HG02588 (cell line): ENCODE measurements around the gene LTK.

Experiments
- ATAC-seq: cut with Tn5 transposase; IDR thresholded peaks from one replicate; pipeline ENCODE4 v1.9.1; 2021; ENCODE audit warnings: mild to moderate bottlenecking, moderate library complexity; ENCODE audit not compliant: unreplicated experiment

Gene LTK

DNA sequence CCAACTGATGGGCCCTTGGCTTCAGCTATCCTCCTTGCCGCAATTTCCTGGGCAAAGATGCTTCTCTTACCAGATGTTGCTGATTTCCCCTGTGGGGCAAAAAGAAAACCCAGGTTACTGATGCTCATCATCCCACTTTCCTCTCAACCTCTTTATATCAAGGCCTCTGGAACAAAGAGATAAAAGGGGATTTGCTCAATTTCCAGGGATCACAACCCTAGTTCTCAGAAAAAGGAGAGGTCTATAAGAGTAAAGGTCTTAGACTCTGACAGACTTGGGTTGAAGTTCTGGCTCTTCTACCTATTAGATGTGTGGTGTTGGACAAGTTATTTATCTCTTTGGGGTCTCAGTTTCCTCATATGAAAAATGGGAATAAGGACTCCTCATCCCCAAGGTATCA lies 21.9 kb upstream of the LTK start:
- ATAC-seq, result no peak

DNA sequence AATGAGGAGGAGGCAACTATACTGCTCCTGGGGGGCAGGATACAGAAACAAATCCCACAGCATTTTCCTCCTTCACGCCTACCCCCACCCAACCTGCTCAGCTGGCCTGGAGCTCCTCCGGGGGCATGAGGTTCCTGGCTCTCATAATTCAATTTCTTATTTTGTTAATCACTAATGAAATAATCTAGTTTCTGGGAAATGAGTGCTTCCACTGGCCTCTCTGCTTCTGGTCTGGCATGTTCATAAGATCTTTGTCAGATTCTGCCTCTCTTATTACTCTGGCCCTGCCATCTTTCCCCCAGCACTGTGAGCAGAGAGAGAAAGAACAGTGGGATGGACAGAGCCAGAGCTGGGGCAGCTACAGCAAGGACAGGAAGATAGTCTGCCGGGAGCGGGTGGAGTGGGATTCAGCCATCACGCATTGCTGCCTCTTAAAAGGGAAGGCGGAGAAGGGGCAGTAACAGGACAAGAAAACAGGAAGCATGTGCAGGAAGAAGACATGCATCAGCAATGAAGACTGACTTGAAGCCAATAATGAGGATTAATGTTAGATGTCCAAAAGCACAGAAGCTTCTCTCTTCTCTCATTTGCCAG lies 16.8 kb upstream of the LTK start:
- no peak for ATAC-seq

DNA sequence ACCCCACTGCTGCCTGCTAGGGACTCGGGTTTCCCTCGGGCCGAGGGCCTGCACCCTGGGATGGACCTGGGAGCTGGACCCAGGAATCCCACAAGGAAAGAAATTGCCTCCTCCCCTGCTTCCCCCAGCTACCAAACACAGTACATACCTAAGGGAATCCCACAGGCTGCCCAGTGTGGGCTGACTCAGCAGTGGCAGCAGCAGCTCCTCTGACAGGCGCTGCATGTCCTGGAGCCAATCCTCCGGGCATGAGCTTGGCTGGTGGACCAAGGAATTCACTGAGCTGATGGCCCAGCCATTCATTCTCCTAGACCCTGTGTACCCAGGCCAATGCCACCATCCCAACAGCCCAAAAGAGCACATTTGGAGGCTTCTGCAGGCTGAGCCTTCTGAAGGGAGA lies 9.5 kb upstream of the LTK start:
- no peak for ATAC-seq

DNA sequence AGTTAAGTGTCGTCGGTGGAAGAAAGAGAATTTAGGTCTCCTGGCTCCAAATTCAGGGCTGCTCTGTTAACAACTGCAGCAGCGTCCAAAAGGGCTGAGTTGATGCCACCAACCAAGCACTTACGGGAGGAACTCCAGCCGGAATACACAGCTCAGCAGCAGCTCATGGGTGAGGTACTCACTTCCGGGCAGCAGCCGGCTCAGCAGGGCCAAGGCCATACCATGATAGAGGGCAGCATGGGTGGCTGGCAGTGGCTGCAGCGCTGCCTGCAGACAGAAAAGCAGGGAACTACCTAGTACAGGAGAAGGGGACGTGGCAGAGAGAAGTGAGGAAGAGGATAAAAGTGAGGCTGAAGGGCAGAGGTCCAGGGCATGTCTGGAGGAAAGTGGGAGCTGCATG lies 8.0 kb upstream of the LTK start:
- no peak for ATAC-seq

DNA sequence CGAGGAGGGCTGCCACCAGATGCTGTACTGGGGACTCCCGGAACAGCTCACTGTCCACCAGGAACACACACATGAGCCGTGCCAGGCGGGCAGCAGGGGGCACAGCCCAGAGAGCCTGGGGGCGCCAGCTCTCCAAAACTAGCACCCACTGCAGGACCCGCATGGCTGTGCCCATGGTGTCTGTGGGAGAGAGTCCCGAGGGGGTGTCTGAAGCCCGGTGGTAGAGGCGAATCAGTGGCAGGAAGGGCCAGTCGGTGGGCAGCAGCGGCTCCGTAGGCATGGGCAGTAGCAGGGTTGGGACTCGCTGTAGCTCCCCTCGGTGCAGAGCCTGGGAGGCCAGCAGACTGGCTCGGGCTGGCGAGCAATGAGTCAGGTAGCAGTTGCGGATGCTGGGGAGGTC lies 7.0 kb upstream of the LTK start:
- ATAC-seq, result no peak

DNA sequence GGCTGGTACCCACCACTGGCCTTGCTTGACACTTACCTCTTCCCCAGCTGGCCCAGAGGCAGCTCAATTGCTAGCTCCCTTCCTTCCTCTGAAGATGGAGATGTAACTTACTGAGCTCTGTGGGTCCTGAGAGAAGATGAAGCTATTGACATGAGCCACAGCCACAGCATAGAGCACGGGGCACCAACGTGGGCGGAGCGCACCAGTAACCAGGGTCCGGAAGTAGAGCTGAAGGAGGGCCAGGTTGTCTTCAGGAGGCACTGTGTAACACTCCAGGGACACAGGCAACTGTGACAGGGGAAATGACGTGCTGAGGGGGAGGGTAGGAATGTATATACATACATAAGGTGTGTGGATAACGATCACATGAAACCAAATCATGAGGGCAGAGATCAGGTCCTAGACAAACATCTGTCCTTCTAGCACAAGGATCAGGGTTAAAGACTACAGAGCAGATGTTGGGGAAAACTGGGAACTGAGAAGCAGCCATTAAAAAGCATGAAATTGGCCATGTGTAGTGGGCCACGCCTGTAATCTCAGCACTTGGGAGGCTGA lies 4.3 kb upstream of the LTK start:
- ATAC-seq, result no peak

DNA sequence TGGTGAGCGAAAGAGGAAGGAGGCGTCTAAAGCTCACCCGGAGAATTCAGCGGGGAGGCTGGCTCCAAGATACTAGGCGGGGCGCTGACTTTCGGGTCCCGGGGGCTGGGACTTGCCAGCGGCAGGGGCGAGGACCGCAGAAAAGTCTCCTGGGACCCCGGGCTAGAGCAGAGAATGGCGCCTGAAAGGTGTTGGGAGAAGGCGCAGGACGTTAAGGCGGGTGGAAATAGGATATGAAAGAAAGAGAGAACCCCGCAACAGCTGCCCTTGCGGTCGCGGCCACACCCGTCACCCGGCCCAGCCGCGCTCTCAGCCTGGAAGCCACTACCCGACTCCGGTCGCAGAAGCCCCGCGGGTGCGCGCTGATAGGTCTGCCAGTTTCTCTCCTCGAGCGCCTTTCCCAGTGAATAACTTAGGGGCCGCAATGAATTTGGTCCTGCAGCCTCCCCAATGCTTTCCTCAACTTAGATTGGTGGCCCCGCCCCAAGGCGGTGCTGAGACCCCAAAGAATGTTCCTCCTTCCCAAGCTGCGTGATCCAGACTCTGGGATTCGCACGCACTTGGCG lies 604 bp downstream of the LTK start:
- no peak for ATAC-seq

DNA sequence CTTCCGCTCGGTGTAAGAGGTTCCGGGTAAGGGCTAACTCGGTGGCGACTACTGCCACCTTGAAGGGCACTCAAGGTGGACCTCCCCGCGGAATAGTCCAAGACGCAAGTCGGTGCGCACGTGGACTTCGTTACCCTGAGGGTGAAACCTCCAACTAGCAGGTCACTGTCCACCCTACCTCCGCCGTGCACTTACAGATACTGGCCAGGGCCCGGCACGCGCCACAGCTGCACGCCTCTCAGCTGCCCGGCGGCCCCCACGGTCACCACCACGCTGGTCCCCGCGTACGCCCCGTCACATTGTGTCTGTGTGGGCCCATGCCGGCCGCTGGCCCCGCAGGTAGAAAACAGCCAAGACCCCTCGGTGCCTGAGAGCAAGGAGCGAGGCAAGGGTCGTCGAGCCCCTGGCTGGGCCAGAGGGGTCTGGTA lies 1.1 kb downstream of the LTK start:
- ATAC-seq, result no peak

DNA sequence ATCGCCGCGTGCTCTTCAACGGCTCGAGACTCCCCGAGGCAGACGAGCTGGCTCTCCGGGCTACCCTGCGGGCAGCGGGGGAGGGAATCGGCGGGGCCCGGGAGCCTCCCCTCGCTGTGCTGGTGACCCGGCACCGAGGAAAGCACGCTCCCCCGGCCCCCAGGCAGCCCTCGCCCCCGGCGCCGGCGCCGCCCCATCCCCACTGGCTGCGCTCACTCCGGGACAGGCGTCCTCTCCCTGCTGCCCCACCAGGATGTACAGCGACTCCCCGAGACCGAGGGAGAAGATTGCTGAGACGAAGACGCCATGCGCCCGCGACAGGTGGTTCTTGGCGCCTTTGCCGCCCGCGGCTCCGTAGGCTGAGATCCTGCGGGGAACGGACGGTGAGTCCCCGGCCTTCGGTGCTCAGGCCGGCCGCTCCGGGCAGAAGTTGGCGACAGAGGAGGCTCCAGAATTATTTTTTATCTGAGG lies 1.7 kb downstream of the LTK start:
- no peak for ATAC-seq

DNA sequence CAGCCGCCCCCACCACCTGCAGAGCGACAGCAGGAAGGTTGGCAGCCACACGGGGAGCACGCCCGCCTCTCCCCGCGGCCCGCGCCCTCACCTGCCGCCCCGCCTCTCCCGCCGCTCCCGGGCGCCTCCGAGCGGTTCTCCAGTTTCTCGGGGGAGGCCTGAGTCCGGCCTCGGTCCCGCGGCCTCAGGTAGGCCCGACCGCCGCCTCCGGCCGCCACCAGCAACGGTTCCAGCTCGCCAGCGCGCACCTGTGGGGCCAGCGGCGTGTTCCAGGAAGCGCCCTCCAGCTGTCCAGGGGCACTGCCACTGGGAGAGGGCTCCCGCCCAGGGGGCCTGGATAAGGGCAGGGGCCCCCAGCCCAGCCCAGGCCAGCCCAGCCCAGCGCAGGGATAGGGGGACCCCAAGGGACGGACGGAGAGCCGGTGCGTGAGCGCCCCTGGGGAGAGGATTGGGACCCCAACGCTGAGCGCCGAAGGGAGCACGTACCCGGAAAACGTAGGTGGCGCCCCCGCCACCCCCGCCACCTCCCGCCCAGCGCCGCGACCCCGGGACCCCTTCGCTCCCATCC lies 2.2 kb downstream of the LTK start:
- no peak for ATAC-seq

DNA sequence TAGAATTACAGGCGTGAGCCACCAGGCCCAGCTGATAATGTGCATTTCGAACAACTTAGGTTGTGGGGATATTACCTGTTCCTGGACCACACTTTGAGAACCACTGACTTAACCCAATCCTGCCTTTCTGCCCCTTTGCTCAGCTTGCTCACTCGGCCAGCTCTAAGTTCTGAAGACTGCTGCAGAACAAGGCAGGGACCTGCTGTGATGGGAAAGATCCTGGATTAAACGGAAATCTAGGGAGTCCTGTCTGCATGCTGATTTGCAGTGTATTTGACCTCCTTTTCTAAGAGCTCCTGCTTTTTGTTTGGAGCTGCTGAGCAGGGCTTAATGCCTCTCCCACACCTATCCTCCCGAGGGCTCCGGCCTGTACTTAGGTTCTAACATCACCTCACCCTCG lies 2.9 kb downstream of the LTK start:
- no peak for ATAC-seq

DNA sequence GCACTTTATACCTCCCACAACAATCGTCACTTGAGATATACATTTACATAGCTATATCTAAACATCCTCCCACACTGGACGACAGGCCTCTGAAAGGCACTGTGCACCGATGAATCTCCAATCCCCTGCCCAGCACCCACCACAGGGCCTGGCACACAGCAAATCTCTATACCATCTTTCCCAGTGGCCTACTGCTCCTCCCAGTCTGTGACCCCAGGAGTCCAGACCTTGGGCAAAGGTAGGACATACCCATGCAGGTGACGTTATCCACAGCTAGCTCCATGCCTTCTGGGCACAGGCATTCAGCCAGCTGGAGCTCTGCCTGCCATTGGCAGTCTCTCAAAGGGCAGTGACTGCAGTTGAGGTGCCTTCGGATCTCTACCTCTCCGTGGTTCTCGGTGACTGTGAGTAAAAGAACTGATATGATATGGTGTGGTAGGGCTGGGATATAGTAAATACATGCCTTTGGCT lies 5.8 kb downstream of the LTK start:
- ATAC-seq, result no peak

DNA sequence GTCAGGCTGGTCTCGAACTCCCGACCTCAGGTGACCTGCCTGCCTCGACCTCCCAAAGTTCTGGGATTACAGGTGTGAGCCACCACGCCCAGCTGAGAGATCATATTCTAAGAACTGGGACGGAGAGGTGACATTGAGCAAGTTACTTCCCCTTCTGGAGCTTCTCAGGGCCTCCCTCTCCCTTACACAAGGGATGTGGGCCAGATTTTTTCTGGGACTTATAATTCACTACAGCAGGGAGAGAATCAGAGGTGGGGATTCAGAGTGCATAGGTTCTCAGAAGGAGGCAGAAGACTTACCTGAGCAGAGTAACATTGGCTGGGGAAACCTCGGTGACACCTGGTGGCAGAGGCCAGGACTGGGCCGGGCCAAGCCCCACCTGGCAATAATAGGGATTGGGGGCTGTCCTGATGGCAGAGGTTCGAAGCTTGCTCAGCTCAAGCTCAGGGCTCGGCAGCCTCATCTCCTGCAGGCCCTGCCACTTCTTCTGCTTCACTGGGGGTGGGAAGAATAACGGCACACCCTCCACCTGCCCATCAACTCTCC lies 6.8 kb downstream of the LTK start:
- no peak for ATAC-seq

DNA sequence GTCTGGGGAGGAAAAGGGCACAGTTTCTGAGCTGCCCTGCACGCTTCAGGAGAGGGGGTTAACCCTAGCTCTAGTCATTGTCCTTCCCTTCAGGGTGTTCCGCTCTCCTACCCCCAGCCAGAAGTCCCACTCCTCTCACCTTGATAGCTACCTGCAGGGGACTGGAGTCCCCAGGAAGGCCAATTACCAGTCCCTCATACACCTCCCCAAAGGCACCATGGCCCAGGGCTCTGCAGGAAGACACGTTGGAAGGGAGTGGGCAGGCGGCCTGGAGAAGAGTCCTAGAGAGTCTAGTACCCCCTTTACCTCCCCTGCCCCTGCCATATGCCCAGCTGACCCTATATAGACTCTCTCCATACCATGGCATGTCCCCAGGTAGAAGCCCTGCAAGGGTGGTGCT lies 7.9 kb downstream of the LTK start:
- ATAC-seq, result no peak

DNA sequence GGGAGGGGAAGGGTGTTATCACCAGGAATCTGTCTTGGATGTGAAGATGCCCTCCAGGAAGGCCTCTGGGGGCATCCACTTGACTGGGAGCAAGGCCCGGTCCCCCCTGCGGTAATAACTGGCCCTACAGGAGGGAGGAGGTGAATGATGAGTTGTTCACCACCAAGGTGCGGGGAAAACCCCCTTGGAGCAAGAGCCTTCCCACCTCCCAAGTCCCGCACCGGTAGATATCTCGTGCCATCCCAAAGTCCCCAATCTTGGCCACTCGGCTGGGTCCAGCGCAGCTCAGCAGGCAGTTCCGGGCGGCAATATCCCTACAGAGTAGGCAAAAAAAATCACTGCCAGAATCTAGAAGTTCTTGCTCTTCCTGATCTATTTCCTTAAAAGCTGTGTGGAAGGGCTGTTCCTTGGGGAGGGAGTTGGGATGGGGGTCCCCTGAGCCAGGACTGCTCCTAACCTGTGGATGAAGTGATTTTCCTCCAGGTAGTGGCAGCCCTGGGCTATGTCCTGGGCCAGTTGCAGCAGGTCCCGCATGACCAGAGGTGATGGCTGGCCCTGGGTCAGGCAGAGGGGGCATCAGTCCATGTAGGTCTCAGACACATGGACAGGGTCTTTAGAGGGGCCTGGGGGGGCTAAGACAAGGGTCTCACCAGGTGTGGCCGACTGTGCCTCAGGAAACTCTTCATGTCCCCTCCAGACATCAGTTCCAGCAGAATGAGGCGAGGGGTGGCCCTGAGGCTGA lies 8.7 kb downstream of the LTK start:
- no peak for ATAC-seq

DNA sequence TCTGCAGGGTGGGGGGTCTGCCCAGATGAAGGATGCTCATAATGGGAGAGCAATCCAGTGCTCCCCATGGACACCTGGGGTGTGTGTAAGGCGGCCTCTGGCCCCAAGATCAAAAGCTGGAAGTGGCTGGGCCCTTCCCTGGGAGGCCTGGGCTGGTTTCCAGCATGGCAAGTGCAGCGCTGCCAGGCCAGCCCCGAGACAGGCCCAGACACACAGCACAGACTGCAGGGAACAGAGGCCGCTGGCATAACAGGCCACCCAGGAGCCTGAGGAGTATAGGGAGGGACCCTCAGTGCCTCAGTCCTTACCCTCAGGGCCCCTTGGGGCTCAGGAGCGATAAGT lies 10.0 kb downstream of the LTK start:
- ATAC-seq, result no peak

DNA sequence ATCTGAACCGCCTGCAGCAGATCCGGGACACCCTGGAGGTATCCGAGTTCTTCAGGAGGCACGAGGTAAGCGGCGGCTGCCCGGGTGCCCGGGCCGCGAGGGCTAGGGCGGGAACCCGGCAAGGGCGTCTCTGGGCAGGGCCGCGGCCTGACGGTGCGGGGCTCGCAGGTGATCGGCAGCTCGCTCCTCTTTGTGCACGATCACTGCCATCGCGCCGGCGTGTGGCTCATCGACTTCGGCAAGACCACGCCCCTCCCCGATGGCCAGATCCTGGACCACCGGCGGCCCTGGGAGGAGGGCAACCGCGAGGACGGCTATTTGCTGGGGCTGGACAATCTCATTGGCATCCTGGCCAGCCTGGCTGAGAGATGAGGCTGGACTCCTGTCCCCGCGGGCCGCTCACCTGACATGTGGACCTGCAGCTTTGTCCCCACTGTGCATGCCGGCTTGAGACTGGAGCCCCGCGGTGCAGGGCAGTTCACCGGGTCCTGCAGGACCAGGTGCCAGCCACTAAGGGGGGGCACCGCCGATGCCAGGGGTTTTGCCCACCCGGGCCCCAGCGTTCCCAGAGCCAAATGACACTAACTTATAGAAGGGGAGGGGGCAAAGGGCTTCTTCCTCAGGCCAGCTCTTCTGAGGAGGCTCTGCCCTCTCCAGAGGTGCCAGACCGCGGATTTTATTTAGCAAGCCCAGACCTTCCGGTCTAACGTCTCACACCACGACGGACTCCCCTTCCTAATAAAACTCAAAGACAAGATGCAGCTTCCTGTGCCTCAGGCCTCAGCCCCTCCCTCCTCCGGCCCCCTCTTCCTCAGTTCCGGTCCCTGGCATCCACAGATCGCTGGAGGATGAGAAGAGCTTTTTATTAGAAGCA lies 10.6 kb downstream of the LTK start:
- no peak for ATAC-seq

DNA sequence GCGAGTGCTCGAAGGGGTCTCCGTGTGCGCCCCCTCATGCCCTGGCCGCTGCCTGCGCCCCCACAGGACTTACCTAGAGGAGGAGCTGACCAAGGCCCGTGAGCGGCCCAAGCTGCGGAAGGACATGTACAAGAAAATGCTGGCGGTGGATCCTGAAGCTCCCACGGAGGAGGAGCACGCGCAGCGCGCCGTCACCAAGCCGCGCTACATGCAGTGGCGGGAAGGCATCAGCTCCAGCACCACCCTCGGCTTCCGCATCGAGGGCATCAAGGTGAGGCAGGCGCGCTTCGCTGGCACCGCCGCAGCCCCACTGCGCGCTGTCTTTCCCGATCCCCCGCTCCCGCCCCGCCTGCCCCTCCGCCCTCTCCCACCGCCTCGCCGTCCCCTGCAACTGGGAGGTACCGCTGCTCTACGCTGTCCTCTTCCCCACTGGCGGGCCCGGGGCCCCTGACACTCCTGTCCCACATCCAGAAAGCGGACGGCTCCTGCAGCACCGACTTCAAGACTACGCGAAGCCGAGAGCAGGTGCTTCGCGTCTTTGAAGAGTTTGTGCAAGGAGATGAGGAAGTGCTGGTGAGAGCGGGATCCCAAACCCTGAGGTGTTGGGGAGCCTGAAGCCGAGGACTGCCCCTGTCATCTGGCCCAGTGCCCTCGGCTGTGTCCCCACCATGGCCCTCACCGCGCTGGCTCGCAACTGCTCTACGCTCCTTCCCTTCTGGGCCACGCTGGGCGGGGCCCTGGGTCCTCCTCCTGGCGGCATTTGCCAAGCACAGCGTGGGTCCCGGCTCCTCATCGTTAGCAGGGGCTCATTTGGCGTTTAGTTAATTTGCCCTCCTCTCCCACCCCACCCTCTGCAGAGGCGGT lies 11.5 kb downstream of the LTK start:
- ATAC-seq, result no peak

DNA sequence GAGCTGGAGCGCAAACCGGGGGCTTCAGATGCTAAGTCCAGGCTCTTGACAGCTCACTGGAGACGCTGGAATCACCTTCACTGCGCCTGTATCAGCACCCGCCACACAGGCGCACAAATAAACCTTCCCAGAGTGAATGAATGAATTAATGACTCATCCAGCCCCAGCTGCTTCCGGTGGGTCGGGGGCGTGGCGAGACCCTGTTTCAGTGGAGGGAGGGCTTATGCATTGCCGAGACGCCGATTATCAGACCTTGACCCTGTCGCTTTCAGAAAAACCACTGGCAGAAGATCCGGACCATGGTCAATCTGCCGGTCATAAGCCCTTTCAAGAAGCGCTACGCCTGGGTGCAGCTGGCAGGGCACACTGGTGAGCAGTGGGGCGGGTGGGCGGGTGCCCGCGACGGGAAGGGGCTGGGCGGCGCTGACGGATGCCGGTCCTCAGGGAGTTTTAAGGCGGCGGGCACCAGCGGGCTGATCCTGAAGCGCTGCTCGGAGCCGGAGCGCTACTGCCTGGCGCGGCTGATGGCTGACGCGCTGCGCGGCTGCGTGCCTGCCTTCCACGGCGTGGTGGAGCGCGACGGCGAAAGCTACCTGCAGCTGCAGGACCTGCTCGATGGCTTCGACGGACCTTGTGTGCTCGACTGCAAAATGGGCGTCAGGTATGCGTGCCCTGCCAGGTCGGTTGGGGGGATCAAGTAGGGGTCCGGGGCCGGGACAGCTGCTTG lies 12.3 kb downstream of the LTK start:
- ATAC-seq, result no peak
